Fibroblast of villous mesenchyme (primary cell): ENCODE measurements around the gene PLCL1. TPM values are rescaled to one million over a fixed set of nuclear protein-coding genes. Genes with fewer than 3 reads are reported as not detected.
A peak's percentile ranks its signal among the peaks of the same experiment; 100 is the strongest.

Source experiments
- DNase-seq: peaks from one replicate; pipeline ENCODE4 v3.0.0-alpha.2; 2010; ENCODE audit warnings: low read depth
- H3K4me3 ChIP-seq: 2 replicates; pipeline ENCODE4 v1.5.1; 2011; ENCODE audit warnings: low read depth, mild to moderate bottlenecking, low read length
- CTCF ChIP-seq: IDR thresholded peaks from 2 replicates; pipeline ENCODE4 v1.5.1; 2012; ENCODE audit warnings: low read depth, mild to moderate bottlenecking, low read length; ENCODE audit not compliant: insufficient read depth
- total RNA-seq: library from RNA; depleted of rRNA; stranded (reverse); fragments of >200 nt; gene quantifications from 2 replicates; pipeline ENCODE4 v1.2.3, GENCODE V29; 2012

Gene PLCL1
- total RNA-seq = 0.43 and 0.64 TPM in 2 replicates

- peak; percentile 86 for DNase-seq
- no peak for TF ChIP-seq CTCF
- peak within 1 kb of the TSS; percentile 66 for H3K4me3 ChIP-seq
Measured at GRCh38 chr2:197804049-197804757, at the start of gene PLCL1. Gene PLCL1, plus strand, starts transcription at chr2:197804593.

- H3K4me3 ChIP-seq = no peak overlapping the region
- DNase-seq = no peak
- no peak for TF ChIP-seq CTCF
Measured at GRCh38 chr2:197759013-197759412, 45.4 kb upstream of the PLCL1 start.

GRCh38 chr2:197759625-197760292 lies 44.6 kb upstream of the PLCL1 start:
- DNase-seq = no peak
- H3K4me3 ChIP-seq = no peak overlapping the region
- TF ChIP-seq CTCF = no peak

GRCh38 chr2:197760293-197760657 lies 44.1 kb upstream of the PLCL1 start:
- DNase-seq = no peak
- no peak for TF ChIP-seq CTCF

GRCh38 chr2:197777823-197778407 lies 26.5 kb upstream of the PLCL1 start:
- no peak overlapping the region for H3K4me3 ChIP-seq
- TF ChIP-seq CTCF = peak; percentile 58
- DNase-seq = peak; percentile 63

More at GRCh38 chr2:197760293-197760657, 44.1 kb upstream of the PLCL1 start:
- no peak overlapping the region for H3K4me3 ChIP-seq

GRCh38 chr2:197779261-197779660 lies 25.1 kb upstream of the PLCL1 start:
- TF ChIP-seq CTCF = no peak
- H3K4me3 ChIP-seq = no peak overlapping the region
- no peak for DNase-seq
